ENCODE results near the gene SCAI. TPM values are rescaled to one million over a fixed set of nuclear protein-coding genes. Genes with fewer than 3 reads are reported as not detected.
A peak's percentile ranks its signal among the peaks of the same experiment; 100 is the strongest.
"Not testable (repeated sequence)": the region's sequence is repeated elsewhere in the genome, so short reads cannot be mapped to it uniquely, and the experiment has no call there.

SCAI gene
- total RNA-seq, 1 donor: 9.9 TPM

GRCh38 chr9:124968238-124968637 is 175.1 kb downstream of the SCAI start:
- Histone ChIP-seq H3K4me1 (ENCODE audit: insufficient read depth, low read length) (peaks cover 51% of the 10 kb centered on the region), H3K9me3 (ENCODE audit: low read depth, low read length) (no peaks in the 10 kb centered on the region), H3K27me3 (ENCODE audit: insufficient read depth, low read length) (no peaks in the 10 kb centered on the region), H3K4me3 (ENCODE audit: low read length) (no peak overlapping the region)

DNA sequence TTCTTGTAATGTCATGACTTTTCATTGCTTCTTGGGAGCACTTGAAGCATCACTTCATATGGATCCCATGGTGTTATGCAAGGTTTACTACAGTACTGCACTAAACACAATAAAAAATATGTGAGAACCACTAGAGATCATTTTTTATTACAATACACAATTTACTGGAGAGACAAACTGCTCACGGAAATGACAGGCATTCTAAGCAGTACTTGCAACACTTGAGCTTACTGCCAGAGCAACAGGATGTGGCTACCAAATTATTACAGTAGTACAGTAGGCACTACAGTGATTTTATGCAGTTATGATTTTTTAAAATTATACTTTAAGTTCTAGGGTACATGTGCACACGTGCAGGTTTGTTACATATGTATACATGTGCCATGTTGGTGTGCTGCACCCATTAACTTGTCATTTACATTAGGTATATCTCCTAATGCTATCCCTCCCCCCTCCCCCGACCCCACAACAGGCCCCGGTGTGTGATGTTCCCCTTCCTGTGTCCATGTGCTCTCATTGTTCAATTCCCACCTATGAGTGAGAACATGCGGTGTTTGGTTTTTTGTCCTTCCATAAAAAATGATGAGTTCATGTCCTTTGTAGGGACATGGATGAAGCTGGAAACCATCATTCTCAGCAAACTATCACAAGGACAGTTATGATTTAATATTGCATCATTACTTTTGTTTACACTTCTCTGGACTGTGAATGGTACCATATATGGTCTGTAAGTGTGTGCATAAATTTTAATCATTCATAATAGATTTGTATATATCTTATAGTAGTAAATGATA is 177.4 kb downstream of the SCAI start:
- H3K4me1 ChIP-seq (ENCODE audit: insufficient read depth, low read length): peaks cover 51% of the 10 kb centered on the region
- not testable (repeated sequence) for H3K9me3 ChIP-seq (ENCODE audit: low read depth, low read length); H3K27me3 ChIP-seq (ENCODE audit: insufficient read depth, low read length); H3K4me3 ChIP-seq (ENCODE audit: low read length)

GRCh38 chr9:124964604-124965003 is 178.7 kb downstream of the SCAI start:
- Histone ChIP-seq H3K4me1 (ENCODE audit: insufficient read depth, low read length) (peaks cover 42% of the 10 kb centered on the region), H3K4me3 (ENCODE audit: low read length) (no peak overlapping the region), H3K27me3 (ENCODE audit: insufficient read depth, low read length) (no peaks in the 10 kb centered on the region), H3K9me3 (ENCODE audit: low read depth, low read length) (no peaks in the 10 kb centered on the region)

DNA sequence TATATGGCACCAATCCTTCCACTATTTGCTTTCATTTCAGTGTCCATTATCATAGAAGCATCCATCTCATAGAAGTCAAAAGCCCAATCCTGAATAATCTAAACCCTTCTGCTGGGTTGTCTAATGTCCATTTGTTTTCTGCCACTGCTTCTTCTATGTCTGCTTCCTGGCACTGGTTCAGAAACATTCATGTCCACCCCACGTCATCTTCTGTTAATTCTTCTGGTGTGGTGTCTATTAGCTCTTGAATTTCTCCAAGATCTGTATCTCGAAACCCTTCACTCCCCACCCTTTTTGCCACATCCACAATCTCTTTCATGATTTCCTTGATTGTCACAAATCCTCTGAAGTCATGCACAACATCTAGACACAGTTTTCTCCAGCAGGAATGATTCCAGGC is 179.3 kb downstream of the SCAI start:
- H3K4me1 ChIP-seq (ENCODE audit: insufficient read depth, low read length): peaks cover 40% of the 10 kb centered on the region
- no peak overlapping the region for H3K4me3 ChIP-seq (ENCODE audit: low read length)
- no peaks in the 10 kb centered on the region for H3K9me3 ChIP-seq (ENCODE audit: low read depth, low read length)
- no peaks in the 10 kb centered on the region for H3K27me3 ChIP-seq (ENCODE audit: insufficient read depth, low read length)

- peaks cover 21% of the 10 kb centered on the region for H3K4me1 ChIP-seq (ENCODE audit: insufficient read depth, low read length)
- H3K9me3 ChIP-seq (ENCODE audit: low read depth, low read length): no peaks in the 10 kb centered on the region
- H3K4me3 ChIP-seq (ENCODE audit: low read length): no peak overlapping the region
- no peaks in the 10 kb centered on the region for H3K27me3 ChIP-seq (ENCODE audit: insufficient read depth, low read length)
These were observed 182.9 kb downstream of the SCAI start for GRCh38 chr9:124960409-124960752.

DNA sequence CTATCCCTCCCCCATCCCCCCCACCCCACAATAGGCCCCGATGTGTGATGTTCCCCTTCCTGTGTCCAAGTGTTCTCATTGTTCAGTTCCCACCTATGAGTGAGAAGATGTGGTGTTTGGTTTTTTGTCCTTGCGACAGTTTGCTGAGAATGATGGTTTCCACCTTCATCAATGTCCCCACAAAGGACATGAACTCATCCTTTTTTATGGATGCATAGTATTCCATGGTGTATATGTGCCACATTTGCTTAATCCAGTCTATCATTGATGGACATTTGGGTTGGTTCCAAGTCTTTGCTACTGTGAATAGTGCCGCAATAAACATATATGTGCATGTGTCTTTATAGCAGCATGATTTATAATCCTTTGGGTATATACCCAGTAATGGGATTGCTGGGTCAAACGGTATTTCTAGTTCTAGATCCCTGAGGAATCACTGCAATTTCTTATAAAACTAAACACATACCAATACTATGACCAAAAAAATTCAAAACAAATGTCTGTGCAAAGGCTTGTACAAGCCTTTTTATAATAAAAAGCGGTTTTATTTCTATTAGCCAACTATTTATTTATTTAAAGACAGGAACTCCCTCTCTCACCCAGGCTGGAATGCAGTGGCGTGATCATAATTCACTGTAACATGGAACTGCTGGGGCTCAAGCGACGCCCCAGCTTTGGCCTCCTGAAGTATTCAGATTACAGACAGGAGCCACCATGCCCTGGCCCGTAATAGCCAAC is 183.5 kb downstream of the SCAI start:
- not testable (repeated sequence) for H3K27me3 ChIP-seq (ENCODE audit: insufficient read depth, low read length); H3K4me3 ChIP-seq (ENCODE audit: low read length); H3K9me3 ChIP-seq (ENCODE audit: low read depth, low read length)
- H3K4me1 ChIP-seq (ENCODE audit: insufficient read depth, low read length): peaks cover 15% of the 10 kb centered on the region

GRCh38 chr9:124954255-124954654 is 189.1 kb downstream of the SCAI start:
- Histone ChIP-seq H3K4me3 (ENCODE audit: low read length) (no peak overlapping the region), H3K4me1 (ENCODE audit: insufficient read depth, low read length) (peaks cover 5% of the 10 kb centered on the region), H3K9me3 (ENCODE audit: low read depth, low read length) (no peaks in the 10 kb centered on the region), H3K27me3 (ENCODE audit: insufficient read depth, low read length) (no peaks in the 10 kb centered on the region)

DNA sequence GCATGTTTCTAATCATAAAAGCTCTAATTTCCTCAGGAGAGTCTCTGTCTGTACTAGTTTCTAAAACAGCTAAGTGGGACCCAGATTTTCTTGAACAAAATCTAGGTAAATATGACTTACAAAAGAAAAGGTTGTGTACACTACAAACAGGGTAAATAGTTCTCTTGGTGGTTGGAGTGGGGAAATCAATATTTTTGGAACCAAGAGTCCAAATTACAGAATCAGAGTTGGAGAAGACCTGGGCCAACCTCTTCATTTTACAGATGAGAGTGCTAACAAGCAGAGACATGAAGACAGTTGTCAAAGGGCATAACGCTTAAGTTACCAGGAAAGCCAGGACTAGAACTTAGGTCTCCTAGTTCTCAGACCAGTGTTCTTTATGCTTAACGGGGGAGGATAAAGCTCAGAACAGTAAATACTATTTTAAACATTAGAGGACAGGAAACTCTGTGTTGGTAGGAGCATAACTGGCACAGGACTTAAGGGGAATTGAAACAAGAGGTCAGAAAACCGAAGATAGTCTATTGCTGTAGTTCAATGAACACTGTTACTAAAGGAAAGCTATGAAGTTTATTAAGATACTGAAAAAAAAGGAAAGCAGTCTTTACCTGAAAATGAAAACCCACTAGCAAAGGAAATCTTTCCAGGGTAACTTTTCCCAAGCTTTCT is 193.1 kb downstream of the SCAI start:
- peaks cover 5% of the 10 kb centered on the region for H3K4me1 ChIP-seq (ENCODE audit: insufficient read depth, low read length)
- no peaks in the 10 kb centered on the region for H3K9me3 ChIP-seq (ENCODE audit: low read depth, low read length)
- H3K4me3 ChIP-seq (ENCODE audit: low read length): no peak overlapping the region
- H3K27me3 ChIP-seq (ENCODE audit: insufficient read depth, low read length): no peaks in the 10 kb centered on the region

GRCh38 chr9:124949387-124949786 is 193.9 kb downstream of the SCAI start:
- Histone ChIP-seq H3K9me3 (ENCODE audit: low read depth, low read length) (no peaks in the 10 kb centered on the region), H3K4me1 (ENCODE audit: insufficient read depth, low read length) (peaks cover 5% of the 10 kb centered on the region), H3K4me3 (ENCODE audit: low read length) (no peak overlapping the region), H3K27me3 (ENCODE audit: insufficient read depth, low read length) (no peaks in the 10 kb centered on the region)

DNA sequence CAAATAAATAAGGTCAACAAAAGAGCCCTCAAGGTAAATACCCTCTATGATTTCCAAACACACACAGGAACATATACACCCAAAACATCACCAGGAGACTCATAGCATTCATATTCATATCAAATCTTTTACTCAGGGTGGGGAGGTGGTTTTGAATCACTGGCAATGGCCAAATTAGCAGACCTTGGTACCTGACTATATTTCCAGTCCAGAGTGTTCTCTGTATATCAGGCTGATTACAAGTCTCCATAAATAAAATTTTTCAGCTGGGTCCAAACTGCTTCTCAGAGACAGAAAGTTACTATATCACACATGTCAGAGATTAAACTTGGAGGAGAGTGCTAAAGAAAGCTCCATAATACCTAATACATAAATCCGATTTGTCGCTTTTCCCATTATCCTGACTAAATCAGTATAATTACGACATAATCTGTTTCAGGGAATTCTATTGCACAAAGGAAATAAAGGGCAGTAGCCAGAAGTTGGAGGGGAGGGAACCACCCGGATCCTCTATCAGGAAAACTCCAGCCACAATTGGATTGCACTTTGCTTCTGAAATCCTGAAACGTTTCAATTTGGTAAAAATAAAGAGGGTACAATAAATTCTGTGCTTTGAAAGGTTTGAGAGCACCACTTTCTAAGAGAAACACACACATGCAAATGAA is 195.5 kb downstream of the SCAI start:
- Histone ChIP-seq H3K9me3 (ENCODE audit: low read depth, low read length) (no peaks in the 10 kb centered on the region), H3K4me1 (ENCODE audit: insufficient read depth, low read length) (peaks cover 5% of the 10 kb centered on the region), H3K27me3 (ENCODE audit: insufficient read depth, low read length) (no peaks in the 10 kb centered on the region), H3K4me3 (ENCODE audit: low read length) (no peak overlapping the region)

- peaks cover 13% of the 10 kb centered on the region for H3K4me1 ChIP-seq (ENCODE audit: insufficient read depth, low read length)
- H3K4me3 ChIP-seq (ENCODE audit: low read length): no peak overlapping the region
- no peaks in the 10 kb centered on the region for H3K9me3 ChIP-seq (ENCODE audit: low read depth, low read length)
- H3K27me3 ChIP-seq (ENCODE audit: insufficient read depth, low read length): no peaks in the 10 kb centered on the region
These were observed 197.2 kb downstream of the SCAI start for GRCh38 chr9:124946167-124946566.

GRCh38 chr9:124941679-124942561 is 201.4 kb downstream of the SCAI start:
- peak overlapping the region; percentile 81 for H3K4me3 ChIP-seq (ENCODE audit: low read length)
- no peaks in the 10 kb centered on the region for H3K9me3 ChIP-seq (ENCODE audit: low read depth, low read length)
- H3K27me3 ChIP-seq (ENCODE audit: insufficient read depth, low read length): no peaks in the 10 kb centered on the region
- peaks cover 20% of the 10 kb centered on the region for H3K4me1 ChIP-seq (ENCODE audit: insufficient read depth, low read length)

GRCh38 chr9:124940894-124941678 is 202.2 kb downstream of the SCAI start, which contains the start of gene GOLGA1:
Gene GOLGA1 (minus strand): TSS chr9:124941083. CDS start chr9:124938711, 2,372 bp downstream.
- no peaks in the 10 kb centered on the region for H3K9me3 ChIP-seq (ENCODE audit: low read depth, low read length)
- peak within 1 kb of the TSS; percentile 81 for H3K4me3 ChIP-seq (ENCODE audit: low read length)
- H3K4me1 ChIP-seq (ENCODE audit: insufficient read depth, low read length): peaks cover 20% of the 10 kb centered on the region
- no peaks in the 10 kb centered on the region for H3K27me3 ChIP-seq (ENCODE audit: insufficient read depth, low read length)
